Parathyroid adenoma (tissue), 2 donors: ENCODE measurements around the gene LRIG1.

Experiments
- H2AFZ ChIP-seq: fragments of 300-600 bp; sonication (generic); one replicate; pipeline ENCODE4 v1.7.0; 2017; ENCODE audit warnings: antibody characterized with exemption, mild to moderate bottlenecking
- H3K27ac ChIP-seq: fragments of 300-600 bp; sonication (generic); one replicate; pipeline ENCODE4 v1.7.0; 2017
- H3K27me3 ChIP-seq: fragments of 300-600 bp; sonication (generic); one replicate; pipeline ENCODE4 v1.7.0; 2017; ENCODE audit warnings: low read length; ENCODE audit not compliant: control insufficient read depth, insufficient read depth
- H3K36me3 ChIP-seq: fragments of 300-600 bp; sonication (generic); one replicate; pipeline ENCODE4 v1.7.0; 2017; ENCODE audit warnings: low read length; ENCODE audit not compliant: control insufficient read depth, insufficient read depth
- H3K4me1 ChIP-seq: fragments of 300-600 bp; sonication (generic); one replicate; pipeline ENCODE4 v1.7.0; 2017; ENCODE audit warnings: control low read depth
- H3K4me2 ChIP-seq: fragments of 300-600 bp; sonication (generic); one replicate; pipeline ENCODE4 v1.7.0; 2017; ENCODE audit warnings: low read length
- H3K4me3 ChIP-seq: fragments of 300-600 bp; sonication (generic); one replicate; pipeline ENCODE4 v1.7.0; 2017; ENCODE audit warnings: low read depth, low read length
- H3K79me2 ChIP-seq: fragments of 300-600 bp; sonication (generic); one replicate; pipeline ENCODE4 v1.7.0; 2017; ENCODE audit warnings: control low read depth
- H3K9ac ChIP-seq: fragments of 300-600 bp; sonication (generic); one replicate; pipeline ENCODE4 v1.7.0; 2017; ENCODE audit warnings: mild to moderate bottlenecking
- H3K9me3 ChIP-seq: fragments of 300-600 bp; sonication (generic); one replicate; pipeline ENCODE4 v1.7.0; 2017; ENCODE audit warnings: low read length; ENCODE audit not compliant: control insufficient read depth
- CTCF ChIP-seq: fragments of 300-600 bp; sonication (generic); IDR thresholded peaks from one replicate; pipeline ENCODE4 v1.7.0; 2017; ENCODE audit warnings: antibody characterized with exemption, mild to moderate bottlenecking
- donor health status: primary hyperparathyroidism.

LRIG1 gene

GRCh38 chr3:66367979-66368378, 132.8 kb downstream of the LRIG1 start:
- H3K9me3 ChIP-seq = no peaks in the 10 kb centered on the region
- no peak overlapping the region for H3K27ac ChIP-seq
- no peaks in the 10 kb centered on the region for H3K36me3 ChIP-seq
- no peak overlapping the region for H2AFZ ChIP-seq
- H3K4me2 ChIP-seq = no peak overlapping the region
- H3K4me1 ChIP-seq = peaks cover 2% of the 10 kb centered on the region
- no peaks in the 10 kb centered on the region for H3K27me3 ChIP-seq
- no peaks in the 10 kb centered on the region for H3K79me2 ChIP-seq
- no peak overlapping the region for H3K9ac ChIP-seq
- H3K4me3 ChIP-seq = no peak overlapping the region
- TF ChIP-seq CTCF = no peak

DNA sequence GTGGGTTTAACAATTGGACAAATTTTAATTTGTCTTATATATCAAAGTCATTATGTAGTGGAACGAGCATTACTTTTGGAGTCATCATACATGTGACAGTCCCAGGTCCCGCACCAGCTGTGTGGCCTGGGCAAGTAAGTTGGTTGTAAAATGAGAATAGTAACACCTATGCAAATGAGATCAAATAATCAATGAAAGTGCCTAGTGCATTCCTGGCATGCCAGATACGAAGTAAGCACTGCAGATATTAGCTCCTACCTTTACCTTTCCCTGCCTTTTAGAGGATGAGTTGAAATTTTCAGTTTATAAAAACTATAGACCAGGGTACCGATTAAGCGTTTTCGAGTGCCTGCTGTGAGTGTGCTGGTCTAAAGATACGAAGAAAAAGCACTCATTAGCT, 134.1 kb downstream of the LRIG1 start:
- no peak overlapping the region for H3K4me2 ChIP-seq
- H3K27me3 ChIP-seq = no peaks in the 10 kb centered on the region
- H2AFZ ChIP-seq = no peak overlapping the region
- H3K4me1 ChIP-seq = peaks cover 2% of the 10 kb centered on the region
- no peak for TF ChIP-seq CTCF
- no peak overlapping the region for H3K27ac ChIP-seq
- H3K36me3 ChIP-seq = no peaks in the 10 kb centered on the region
- no peak overlapping the region for H3K4me3 ChIP-seq
- H3K9ac ChIP-seq = no peak overlapping the region
- no peaks in the 10 kb centered on the region for H3K9me3 ChIP-seq
- H3K79me2 ChIP-seq = no peaks in the 10 kb centered on the region

GRCh38 chr3:66365080-66365479, 135.7 kb downstream of the LRIG1 start:
- H3K4me3 ChIP-seq = no peak overlapping the region
- H3K9me3 ChIP-seq = no peaks in the 10 kb centered on the region
- no peaks in the 10 kb centered on the region for H3K79me2 ChIP-seq
- H3K4me1 ChIP-seq = peaks cover 2% of the 10 kb centered on the region
- H3K27me3 ChIP-seq = no peaks in the 10 kb centered on the region
- H3K9ac ChIP-seq = no peak overlapping the region
- H3K36me3 ChIP-seq = no peaks in the 10 kb centered on the region
- no peak for TF ChIP-seq CTCF
- no peak overlapping the region for H2AFZ ChIP-seq
- no peak overlapping the region for H3K4me2 ChIP-seq
- H3K27ac ChIP-seq = no peak overlapping the region

DNA sequence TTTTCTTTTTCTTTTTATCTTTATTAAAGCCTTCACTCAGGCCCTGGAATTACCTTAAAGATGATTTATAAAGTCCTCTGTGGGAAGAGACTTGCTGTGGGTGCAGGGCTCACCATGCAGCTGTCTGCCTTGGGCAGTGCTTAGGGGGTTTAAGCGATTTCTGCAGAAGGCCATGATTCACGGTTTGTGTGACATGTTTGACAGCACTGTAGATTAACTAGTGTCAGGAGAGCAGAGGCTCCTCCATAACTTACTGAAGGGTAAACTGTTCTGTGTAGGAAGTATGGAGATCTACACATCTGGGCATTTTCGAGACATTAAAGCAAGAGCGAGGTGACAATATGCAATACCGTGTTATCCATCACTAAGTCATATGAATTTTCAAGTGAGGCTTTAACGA, 137.7 kb downstream of the LRIG1 start:
- Histone ChIP-seq H3K79me2 (no peaks in the 10 kb centered on the region), H3K4me1 (peaks cover 2% of the 10 kb centered on the region), H3K27ac (no peak overlapping the region), H3K36me3 (no peaks in the 10 kb centered on the region), H3K9ac (no peak overlapping the region), H3K4me3 (no peak overlapping the region), H3K4me2 (no peak overlapping the region), H3K9me3 (no peaks in the 10 kb centered on the region), H3K27me3 (no peaks in the 10 kb centered on the region), H2AFZ (no peak overlapping the region)
- TF ChIP-seq CTCF = no peak

DNA sequence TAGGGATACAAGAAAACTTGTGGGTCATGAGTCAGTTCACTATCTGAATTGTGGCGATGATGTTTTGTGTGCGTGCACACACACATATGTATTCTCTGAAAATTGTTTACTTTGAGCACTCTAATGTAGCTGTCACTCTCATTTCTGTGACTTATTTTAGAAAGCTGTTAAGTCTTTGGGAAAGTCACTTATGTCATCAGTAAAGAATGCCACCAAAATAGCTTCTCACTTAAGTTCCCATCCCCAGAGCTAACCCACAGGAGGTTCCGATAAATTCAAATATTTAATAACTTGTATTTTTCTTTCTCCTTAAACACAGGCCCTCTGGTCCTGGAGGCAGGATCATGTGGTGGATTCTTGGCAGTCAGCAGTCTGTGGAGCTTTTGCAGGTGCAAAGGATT, 138.3 kb downstream of the LRIG1 start:
- no peak overlapping the region for H3K9ac ChIP-seq
- H3K9me3 ChIP-seq = no peaks in the 10 kb centered on the region
- no peaks in the 10 kb centered on the region for H3K27me3 ChIP-seq
- H3K4me1 ChIP-seq = peaks cover 2% of the 10 kb centered on the region
- no peak overlapping the region for H3K4me2 ChIP-seq
- H3K79me2 ChIP-seq = no peaks in the 10 kb centered on the region
- H3K27ac ChIP-seq = no peak overlapping the region
- TF ChIP-seq CTCF = no peak
- H2AFZ ChIP-seq = no peak overlapping the region
- H3K36me3 ChIP-seq = no peaks in the 10 kb centered on the region
- H3K4me3 ChIP-seq = no peak overlapping the region
